ENCODE measurements around the gene GRIN2B. TPM values are rescaled to one million over a fixed set of nuclear protein-coding genes. Genes with fewer than 3 reads are reported as not detected.
A peak's percentile ranks its signal among the peaks of the same experiment; 100 is the strongest.

The GRIN2B gene
- total and polyA plus RNA-seq, 2 of the 13 experiments (the other 11 are each of a cell fraction or from before 2014, with no cell fraction given), result 0.05 to 0.13 TPM

GRCh38 chr12:13992585-13992984 is 11.2 kb upstream of the GRIN2B start (continued):
- peak; percentile 71; the same call in 1 of the 2 replicates for TF ChIP-seq AHDC1 (CRISPR knock-in tag; IDR thresholded peaks at IDR 0.05; ENCODE audit: borderline replicate concordance)
- TF ChIP-seq FOXP4 (CRISPR knock-in tag; IDR thresholded peaks at IDR 0.05), result peak; percentile 60; the same call in 1 of the 2 replicates
- no peak for TF ChIP-seq THAP9 (CRISPR knock-in tag; IDR thresholded peaks at IDR 0.05; ENCODE audit: borderline replicate concordance)
- no peak for TF ChIP-seq KLF9 (CRISPR knock-in tag; IDR thresholded peaks at IDR 0.05; ENCODE audit: low read depth)
- no peak for TF ChIP-seq AKNA (CRISPR knock-in tag; IDR thresholded peaks at IDR 0.05; ENCODE audit: borderline replicate concordance)
- TF ChIP-seq ZNF138 (CRISPR knock-in tag; IDR thresholded peaks at IDR 0.05; ENCODE audit: low read depth), result no peak
- TF ChIP-seq IRX3 (CRISPR knock-in tag; IDR thresholded peaks at IDR 0.05; ENCODE audit: borderline replicate concordance, low read depth), result no peak
- no peak for TF ChIP-seq BRD4 (CRISPR knock-in tag; IDR thresholded peaks at IDR 0.05)
- TF ChIP-seq TFDP2 (CRISPR knock-in tag; IDR thresholded peaks at IDR 0.05), result no peak
- no peak for TF ChIP-seq ZNF704 (CRISPR knock-in tag; IDR thresholded peaks at IDR 0.05; ENCODE audit: borderline replicate concordance)

Data from HepG2 (cell line).